Skeletal muscle tissue (tissue), 4 donors: Measurements from ENCODE around the gene RNF41. TPM values are rescaled to one million over a fixed set of nuclear protein-coding genes. Genes with fewer than 3 reads are reported as not detected.
A peak's percentile ranks its signal among the peaks of the same experiment; 100 is the strongest.

ENCODE experiments used
- H3K27ac ChIP-seq: one replicate; pipeline ENCODE4 v1.7.0; 2013; ENCODE audit warnings: mild to moderate bottlenecking, low read depth, low read length, inconsistent platforms
- H3K27me3 ChIP-seq, 3 donors: one replicate each; pipeline ENCODE4 v1.7.0; 2013; ENCODE audit warnings: low read length in 3 of 3; ENCODE audit not compliant: control insufficient read depth in 3 of 3, insufficient read depth in 3 of 3
- H3K36me3 ChIP-seq, 3 donors: one replicate each; pipeline ENCODE4 v1.7.0; 2013; ENCODE audit warnings: low read length in 3 of 3; ENCODE audit not compliant: control insufficient read depth in 3 of 3, insufficient read depth in 3 of 3
- H3K4me1 ChIP-seq, 3 donors: one replicate each; pipeline ENCODE4 v1.7.0; 2013; ENCODE audit warnings: low read length in 3 of 3, mild to moderate bottlenecking in 3 of 3; ENCODE audit not compliant: control insufficient read depth in 3 of 3, insufficient read depth in 3 of 3
- H3K4me3 ChIP-seq, 3 donors: one replicate each; pipeline ENCODE4 v1.7.0; 2013; ENCODE audit warnings: low read length in 3 of 3
- H3K9ac ChIP-seq, 3 donors: one replicate each; pipeline ENCODE4 v1.7.0; 2013; ENCODE audit warnings: low read length in 3 of 3, mild to moderate bottlenecking in 3 of 3, moderate library complexity in 2 of 3, low read depth in 1 of 3
- H3K9me3 ChIP-seq, 3 donors: one replicate each; pipeline ENCODE4 v1.7.0; 2013; ENCODE audit warnings: low read length in 3 of 3; ENCODE audit not compliant: control insufficient read depth in 3 of 3
- total RNA-seq: library from RNA; depleted of rRNA; stranded (reverse); fragments of >200 nt; gene quantifications from one replicate; pipeline ENCODE4 v1.2.3, GENCODE V29; 2014
- donor health status: Osteomylitis.

RNF41 gene
- total RNA-seq, 1 donor from 2014 or later: 30.8 TPM

DNA sequence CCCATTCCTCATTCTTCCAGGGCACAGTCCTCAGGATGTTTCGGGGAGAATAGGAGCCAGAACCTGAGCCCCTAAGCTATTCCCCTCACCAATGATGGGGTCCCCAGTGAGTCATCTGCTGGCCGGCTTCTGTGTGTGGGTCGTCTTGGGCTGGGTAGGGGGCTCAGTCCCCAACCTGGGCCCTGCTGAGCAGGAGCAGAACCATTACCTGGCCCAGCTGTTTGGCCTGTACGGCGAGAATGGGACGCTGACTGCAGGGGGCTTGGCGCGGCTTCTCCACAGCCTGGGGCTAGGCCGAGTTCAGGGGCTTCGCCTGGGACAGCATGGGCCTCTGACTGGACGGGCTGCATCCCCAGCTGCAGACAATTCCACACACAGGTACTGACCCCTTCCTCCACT lies 9.5 kb upstream of the RNF41 start:
- no peak overlapping the region for H3K27ac ChIP-seq
- no peaks in the 10 kb centered on the region for H3K4me1 ChIP-seq
- H3K27me3 ChIP-seq: no peaks in the 10 kb centered on the region
- H3K9me3 ChIP-seq: no peaks in the 10 kb centered on the region
- no peak overlapping the region for H3K4me3 ChIP-seq
- peak overlapping the region in 1 of 3 donors; percentile 25 for H3K9ac ChIP-seq
- H3K36me3 ChIP-seq: peaks cover 3 to 10% (median 10%) of the 10 kb centered on the region in 3 donors

DNA sequence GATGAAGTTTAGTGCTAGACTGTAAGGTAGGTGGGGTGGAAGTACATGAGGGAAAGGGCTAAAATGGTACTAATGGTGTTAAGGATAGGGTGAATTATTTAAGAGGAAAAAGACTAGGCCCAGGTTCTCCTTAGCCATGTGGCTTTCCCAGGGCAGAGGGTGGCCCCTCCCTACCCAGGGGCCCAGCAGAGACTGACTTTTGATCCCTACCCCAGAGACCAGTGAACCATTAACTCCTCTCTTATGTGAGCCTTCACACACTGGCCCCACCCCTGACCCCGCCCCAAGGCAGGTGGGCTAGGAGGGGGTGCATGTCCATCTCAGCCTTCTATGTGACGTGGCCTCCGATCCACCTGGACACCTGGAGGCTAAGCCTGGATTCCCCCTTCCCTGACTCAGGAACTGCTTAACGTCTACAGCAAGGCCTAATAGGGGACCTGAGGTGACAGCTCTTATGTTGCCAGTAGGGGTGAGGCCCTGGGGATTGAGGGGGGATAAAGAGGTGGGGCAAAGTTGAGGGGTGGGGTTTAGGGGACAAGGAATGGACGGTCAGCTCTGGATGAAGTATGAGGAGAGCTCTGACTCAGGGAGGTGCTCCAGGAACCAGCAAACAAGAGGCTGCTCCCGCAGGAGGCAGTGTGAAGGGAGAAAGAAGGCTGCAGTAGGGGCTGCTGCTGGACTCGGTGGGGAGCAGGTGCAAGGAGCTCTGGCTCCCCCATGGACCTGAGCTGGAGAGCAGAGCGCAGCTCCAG lies 8.9 kb upstream of the RNF41 start:
- Histone ChIP-seq H3K9me3 (no peaks in the 10 kb centered on the region), H3K27ac (no peak overlapping the region), H3K9ac (no peak overlapping the region), H3K4me3 (no peak overlapping the region), H3K4me1 (peaks cover 0 to under 1% (median 0%) of the 10 kb centered on the region in 3 donors), H3K36me3 (peaks cover 8 to 10% (median 10%) of the 10 kb centered on the region in 3 donors), H3K27me3 (no peaks in the 10 kb centered on the region)

- H3K27ac ChIP-seq: no peak within 1 kb of the TSS
- H3K9me3 ChIP-seq: no peaks in the 10 kb centered on the region
- H3K27me3 ChIP-seq: no peaks in the 10 kb centered on the region
- peaks cover 8 to 10% (median 10%) of the 10 kb centered on the region in 3 donors for H3K36me3 ChIP-seq
- peaks cover 2 to 7% (median 5%) of the 10 kb centered on the region in 3 donors for H3K4me1 ChIP-seq
- H3K9ac ChIP-seq: no peak within 1 kb of the TSS
- no peak within 1 kb of the TSS for H3K4me3 ChIP-seq
Measured at GRCh38 chr12:56229916-56230431, 8.3 kb upstream of the RNF41 start, which contains the start of gene SLC39A5. SLC39A5 (plus strand) TSS chr12:56230051; CDS start chr12:56231275, 1,224 bp downstream.

DNA sequence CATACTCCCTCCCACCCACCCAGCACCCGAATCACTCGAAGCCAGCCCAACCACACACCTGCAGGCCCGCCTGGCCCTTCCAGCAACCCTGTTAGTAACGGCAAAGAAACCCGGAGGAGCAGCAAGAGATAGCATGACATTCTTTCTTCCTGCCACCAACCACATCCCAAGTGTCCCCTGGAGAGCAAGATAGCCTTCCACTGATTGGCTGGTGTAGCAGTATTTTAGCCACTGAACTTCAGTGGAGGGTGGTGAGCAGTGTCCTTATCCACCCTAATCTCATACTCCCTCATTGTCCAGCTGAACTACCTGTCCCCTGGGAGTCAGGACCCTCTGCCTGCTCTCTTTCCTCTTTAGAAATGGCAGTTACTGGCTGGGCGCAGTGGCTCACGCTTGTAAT lies 7.4 kb upstream of the RNF41 start:
- no peak overlapping the region for H3K4me3 ChIP-seq
- H3K9me3 ChIP-seq: no peaks in the 10 kb centered on the region
- no peak overlapping the region for H3K27ac ChIP-seq
- no peak overlapping the region for H3K9ac ChIP-seq
- no peaks in the 10 kb centered on the region for H3K27me3 ChIP-seq
- H3K36me3 ChIP-seq: peaks cover 8 to 10% (median 10%) of the 10 kb centered on the region in 3 donors
- peaks cover 4 to 13% (median 10%) of the 10 kb centered on the region in 3 donors for H3K4me1 ChIP-seq

- Histone ChIP-seq H3K9me3 (no peaks in the 10 kb centered on the region), H3K9ac (peak overlapping the region; percentile 76 to 90 (median 84)), H3K27ac (peak overlapping the region; percentile 99), H3K4me1 (peaks cover 28 to 51% (median 34%) of the 10 kb centered on the region in 3 donors), H3K27me3 (no peaks in the 10 kb centered on the region), H3K4me3 (peak overlapping the region in 2 of 3 donors; percentile 80 to 84), H3K36me3 (peaks cover 8 to 10% (median 10%) of the 10 kb centered on the region in 3 donors)
Measured at GRCh38 chr12:56224954-56225353, 3.2 kb upstream of the RNF41 start.

DNA sequence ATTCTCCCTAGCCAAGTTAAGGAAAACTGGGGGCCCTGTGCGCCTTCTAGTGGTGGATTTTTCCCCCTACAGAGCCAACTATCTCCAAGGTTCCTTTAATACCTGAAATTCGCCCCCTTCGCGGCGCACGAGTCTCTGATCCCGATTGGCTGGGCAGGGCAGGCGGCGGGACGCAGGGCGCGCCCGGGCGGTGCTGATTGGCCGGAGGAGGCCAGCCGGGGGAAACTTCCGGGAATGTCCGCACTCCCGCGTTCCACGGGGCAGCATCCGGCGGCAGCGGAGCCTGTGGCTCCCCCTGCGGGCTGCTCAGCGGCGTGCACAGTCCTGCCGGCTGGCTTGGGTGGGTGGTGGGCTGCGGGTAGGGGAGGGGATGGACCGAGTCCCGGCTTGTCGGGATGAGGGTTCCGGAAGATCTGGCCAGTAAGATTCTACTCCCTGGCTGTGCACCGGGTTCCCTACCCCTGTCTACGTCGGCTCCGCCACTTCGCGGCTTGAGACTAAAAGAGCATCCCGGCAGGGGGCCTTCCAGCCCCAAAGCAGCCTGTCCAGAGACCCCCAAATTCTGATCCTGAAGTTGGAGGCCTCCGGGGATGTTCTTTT lies 2.5 kb upstream of the RNF41 start, which contains the start of gene NABP2:
TSS of gene NABP2 (plus strand) at position 241 of the 600 bp plus-strand sequence. CDS start 515 bp downstream, outside the sequence.
- peaks cover 7 to 10% (median 9%) of the 10 kb centered on the region in 3 donors for H3K36me3 ChIP-seq
- peaks cover 28 to 52% (median 34%) of the 10 kb centered on the region in 3 donors for H3K4me1 ChIP-seq
- H3K9me3 ChIP-seq: no peaks in the 10 kb centered on the region
- H3K9ac ChIP-seq: peak within 1 kb of the TSS; percentile 76 to 90 (median 84)
- peak within 1 kb of the TSS; percentile 99 for H3K27ac ChIP-seq
- no peaks in the 10 kb centered on the region for H3K27me3 ChIP-seq
- peak within 1 kb of the TSS; percentile 80 to 84 (median 84) for H3K4me3 ChIP-seq

- H3K27ac ChIP-seq: peak overlapping the region; percentile 99
Measured at GRCh38 chr12:56223571-56224101, 1.9 kb upstream of the RNF41 start.

DNA sequence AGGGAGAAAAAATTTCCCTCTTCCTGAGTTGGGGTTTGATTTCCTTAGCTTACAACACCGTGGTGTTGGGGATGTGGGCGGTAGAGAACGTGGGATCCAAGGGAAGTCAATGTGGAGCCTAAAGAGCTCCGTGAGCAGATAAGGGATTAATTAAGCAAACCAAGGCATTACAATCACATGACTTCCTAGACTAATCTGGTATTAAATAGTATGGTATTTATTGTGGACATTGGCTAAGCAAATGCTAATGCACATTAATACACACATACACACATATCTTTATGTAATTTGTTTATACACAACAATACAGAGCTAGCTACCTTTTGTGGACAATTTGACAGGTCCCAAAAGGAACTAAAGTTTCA lies 791 bp upstream of the RNF41 start:
- Histone ChIP-seq H3K9me3 (no peaks in the 10 kb centered on the region), H3K4me3 (peak overlapping the region; percentile 92 to 98 (median 96)), H3K27me3 (no peaks in the 10 kb centered on the region), H3K9ac (peak overlapping the region; percentile 91 to 96 (median 96)), H3K4me1 (peaks cover 28 to 52% (median 34%) of the 10 kb centered on the region in 3 donors), H3K27ac (peak overlapping the region; percentile 99), H3K36me3 (peaks cover 2 to 6% (median 5%) of the 10 kb centered on the region in 3 donors)

More at GRCh38 chr12:56223571-56224101, 1.9 kb upstream of the RNF41 start:
- H3K9me3 ChIP-seq: no peaks in the 10 kb centered on the region
- H3K36me3 ChIP-seq: peaks cover 5 to 8% (median 5%) of the 10 kb centered on the region in 3 donors
- H3K9ac ChIP-seq: peak overlapping the region; percentile 18 to 74 (median 66)
- no peaks in the 10 kb centered on the region for H3K27me3 ChIP-seq
- peaks cover 28 to 52% (median 34%) of the 10 kb centered on the region in 3 donors for H3K4me1 ChIP-seq
- H3K4me3 ChIP-seq: peak overlapping the region; percentile 57 to 71 (median 70)

DNA sequence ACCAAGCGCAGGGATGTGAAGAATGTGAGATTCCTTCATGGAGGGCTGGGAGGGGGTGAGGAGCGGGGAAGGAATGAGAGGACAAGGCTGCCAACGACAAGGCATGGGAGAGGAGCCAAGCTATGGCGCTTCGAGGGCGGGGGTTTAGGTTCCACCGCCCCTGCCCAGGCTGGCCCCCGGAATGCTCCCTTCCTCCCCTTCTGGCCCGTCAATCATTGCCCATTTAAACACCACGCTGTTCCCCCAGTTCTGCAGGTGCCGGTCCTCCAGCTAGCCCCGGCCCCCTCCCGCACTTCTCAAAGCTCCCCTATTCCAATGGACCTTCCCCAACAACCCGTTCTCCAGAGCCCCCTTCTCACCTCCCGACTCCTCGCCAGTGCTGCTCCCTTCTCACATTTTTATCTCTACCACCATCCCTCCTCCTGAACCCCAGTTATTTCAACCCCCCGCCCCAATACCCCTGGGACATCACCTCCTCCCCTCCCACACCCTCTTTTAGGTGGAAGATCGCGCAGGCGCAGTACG lies 428 bp downstream of the RNF41 start:
- peak overlapping the region; percentile 99 for H3K27ac ChIP-seq
- H3K4me1 ChIP-seq: peaks cover 28 to 52% (median 34%) of the 10 kb centered on the region in 3 donors
- peak overlapping the region; percentile 91 to 96 (median 96) for H3K9ac ChIP-seq
- H3K9me3 ChIP-seq: no peaks in the 10 kb centered on the region
- peaks cover 3 to 12% (median 6%) of the 10 kb centered on the region in 3 donors for H3K36me3 ChIP-seq
- H3K27me3 ChIP-seq: no peaks in the 10 kb centered on the region
- peak overlapping the region; percentile 92 to 98 (median 96) for H3K4me3 ChIP-seq
